B cell (primary cell): ENCODE results near the gene CCDC86.

Experiments
- CTCF ChIP-seq: fragments of 200-600 bp; IDR thresholded peaks from one replicate; pipeline ENCODE4 v1.8.0; 2022; ENCODE audit warnings: antibody characterized with exemption, mild to moderate bottlenecking
- EZH2 ChIP-seq: IDR thresholded peaks from 2 replicates; pipeline ENCODE4 v1.6.1; 2012; ENCODE audit warnings: borderline replicate concordance, low read depth, mild to moderate bottlenecking, moderate library complexity, low read length; ENCODE audit not compliant: insufficient read depth, poor library complexity, severe bottlenecking

GRCh38 chr11:60809691-60810090 lies 32.2 kb upstream of the CCDC86 start:
- TF ChIP-seq CTCF = no peak
- no peak for TF ChIP-seq EZH2
